Panc1 (cell line): ENCODE data around the gene CHIA. TPM values are rescaled to one million over a fixed set of nuclear protein-coding genes. Genes with fewer than 3 reads are reported as not detected.

Experiments
- ATAC-seq: fragments of 200-7000 bp; cut with Tn5 transposase; 2 replicates; pipeline ENCODE4 v1.9.1; 2020; ENCODE audit warnings: mild to moderate bottlenecking, moderate library complexity
- BruUV-seq: library from RNA; stranded (reverse); fragments of 400-500 nt; replicated peaks from 2 replicates; lab custom pipeline; 2021; lab: Mats Ljungman, UMichigan
- CTCF ChIA-PET: fragments of 300-600 bp; sonication (Branson Sonifier 250); formaldehyde crosslinking; loops from one replicate; lab custom pipeline; 2022; ENCODE audit warnings: antibody characterized with exemption; lab: Charles Lee
- POLR2A ChIA-PET: fragments of 300-600 bp; sonication (Branson Sonifier 250); formaldehyde crosslinking; loops from one replicate; lab custom pipeline; 2022; ENCODE audit warnings: antibody characterized with exemption; lab: Charles Lee
- DNase-seq: peaks from one replicate; pipeline ENCODE4 v3.0.0-alpha.2; 2010; ENCODE audit warnings: low read depth, low spot score
- H3K27ac ChIP-seq: 2 replicates; pipeline ENCODE4 v1.5.1; 2011; ENCODE audit warnings: mild to moderate bottlenecking, low read length, inconsistent platforms
- H3K27me3 ChIP-seq: fragments of 200-500 bp; sonication (Bioruptor generic); 2 replicates; pipeline ENCODE4 v1.6.0; 2014; ENCODE audit warnings: low read length, inconsistent platforms; ENCODE audit not compliant: control insufficient read depth, insufficient read depth
- H3K36me3 ChIP-seq: fragments of 200-500 bp; sonication (Bioruptor generic); 2 replicates; pipeline ENCODE4 v1.5.1; 2014; ENCODE audit warnings: inconsistent platforms, mild to moderate bottlenecking, low read length, moderate library complexity; ENCODE audit not compliant: control insufficient read depth, insufficient read depth
- H3K4me1 ChIP-seq: 2 replicates; pipeline ENCODE4 v1.5.1; 2011; ENCODE audit warnings: inconsistent platforms, mild to moderate bottlenecking, low read length, moderate library complexity; ENCODE audit not compliant: control insufficient read depth, insufficient read depth
- H3K4me3 ChIP-seq, 2 experiments: 2 replicates each; pipeline ENCODE4 v1.5.1; 2011 to 2012; ENCODE audit warnings: low read depth in 2 of 2, low read length in 2 of 2, mild to moderate bottlenecking in 2 of 2, inconsistent platforms in 1 of 2, moderate library complexity in 1 of 2
- H3K9me3 ChIP-seq: fragments of 200-500 bp; sonication (Bioruptor generic); 2 replicates; pipeline ENCODE4 v1.5.1; 2014; ENCODE audit warnings: low read depth, mild to moderate bottlenecking, inconsistent platforms, low read length, moderate library complexity; ENCODE audit not compliant: control insufficient read depth, insufficient read depth
- POLR2AphosphoS5 ChIP-seq: IDR thresholded peaks from 2 replicates; pipeline ENCODE4 v1.6.1; 2012; ENCODE audit warnings: mild to moderate bottlenecking, low read depth, low read length, moderate library complexity
- SIN3A ChIP-seq: IDR thresholded peaks from 2 replicates; pipeline ENCODE4 v1.6.1; 2012; ENCODE audit warnings: low read depth, mild to moderate bottlenecking, low read length, moderate library complexity, borderline replicate concordance; ENCODE audit not compliant: insufficient read depth
- TCF7L2 ChIP-seq: IDR thresholded peaks from 2 replicates; pipeline ENCODE4 v1.6.1; 2011; ENCODE audit warnings: mild to moderate bottlenecking, low read depth, low read length, inconsistent platforms
- in situ Hi-C: cut with HindIII; loops from 2 replicates; pipeline ENCODE4 v1.10.0; 2016; ENCODE audit warnings: low sequenced_read_pairs, low pct_unique_long_range_greater_than_20kb
- intact Hi-C: fragments of 100-400 bp; cut with micrococcal nuclease; formaldehyde crosslinking; loops from one replicate; pipeline ENCODE4 v1.10.0; 2022; ENCODE audit not compliant: unreplicated experiment
- total RNA-seq: library from RNA; stranded (reverse); gene quantifications from one replicate; pipeline ENCODE4 v1.2.1, GENCODE V29; 2021; ENCODE audit not compliant: unreplicated experiment
- TF ChIP-seq, protein P1 (sequence below): fragments of 450-650 bp; IDR thresholded peaks from 2 replicates; pipeline ENCODE4 v1.5.1; 2017; ENCODE audit warnings: mild to moderate bottlenecking
- TF ChIP-seq, protein P2 (sequence below), 2 experiments: IDR thresholded peaks; 2 replicates each; pipeline ENCODE4 v1.6.1; 2011 to 2012; ENCODE audit warnings: low read depth in 2 of 2, control low read depth in 1 of 2, low read length in 1 of 2, mild to moderate bottlenecking in 1 of 2, moderate library complexity in 1 of 2; ENCODE audit not compliant: insufficient read depth in 1 of 2

Gene CHIA
- total RNA-seq, 1 experiment from 2014 or later, result not detected

- TF ChIP-seq, protein P1, sequence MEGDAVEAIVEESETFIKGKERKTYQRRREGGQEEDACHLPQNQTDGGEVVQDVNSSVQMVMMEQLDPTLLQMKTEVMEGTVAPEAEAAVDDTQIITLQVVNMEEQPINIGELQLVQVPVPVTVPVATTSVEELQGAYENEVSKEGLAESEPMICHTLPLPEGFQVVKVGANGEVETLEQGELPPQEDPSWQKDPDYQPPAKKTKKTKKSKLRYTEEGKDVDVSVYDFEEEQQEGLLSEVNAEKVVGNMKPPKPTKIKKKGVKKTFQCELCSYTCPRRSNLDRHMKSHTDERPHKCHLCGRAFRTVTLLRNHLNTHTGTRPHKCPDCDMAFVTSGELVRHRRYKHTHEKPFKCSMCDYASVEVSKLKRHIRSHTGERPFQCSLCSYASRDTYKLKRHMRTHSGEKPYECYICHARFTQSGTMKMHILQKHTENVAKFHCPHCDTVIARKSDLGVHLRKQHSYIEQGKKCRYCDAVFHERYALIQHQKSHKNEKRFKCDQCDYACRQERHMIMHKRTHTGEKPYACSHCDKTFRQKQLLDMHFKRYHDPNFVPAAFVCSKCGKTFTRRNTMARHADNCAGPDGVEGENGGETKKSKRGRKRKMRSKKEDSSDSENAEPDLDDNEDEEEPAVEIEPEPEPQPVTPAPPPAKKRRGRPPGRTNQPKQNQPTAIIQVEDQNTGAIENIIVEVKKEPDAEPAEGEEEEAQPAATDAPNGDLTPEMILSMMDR, result no peak
- TF ChIP-seq SIN3A (no peak), TCF7L2 (no peak), POLR2AphosphoS5 (no peak)
- TF ChIP-seq, protein P2, sequence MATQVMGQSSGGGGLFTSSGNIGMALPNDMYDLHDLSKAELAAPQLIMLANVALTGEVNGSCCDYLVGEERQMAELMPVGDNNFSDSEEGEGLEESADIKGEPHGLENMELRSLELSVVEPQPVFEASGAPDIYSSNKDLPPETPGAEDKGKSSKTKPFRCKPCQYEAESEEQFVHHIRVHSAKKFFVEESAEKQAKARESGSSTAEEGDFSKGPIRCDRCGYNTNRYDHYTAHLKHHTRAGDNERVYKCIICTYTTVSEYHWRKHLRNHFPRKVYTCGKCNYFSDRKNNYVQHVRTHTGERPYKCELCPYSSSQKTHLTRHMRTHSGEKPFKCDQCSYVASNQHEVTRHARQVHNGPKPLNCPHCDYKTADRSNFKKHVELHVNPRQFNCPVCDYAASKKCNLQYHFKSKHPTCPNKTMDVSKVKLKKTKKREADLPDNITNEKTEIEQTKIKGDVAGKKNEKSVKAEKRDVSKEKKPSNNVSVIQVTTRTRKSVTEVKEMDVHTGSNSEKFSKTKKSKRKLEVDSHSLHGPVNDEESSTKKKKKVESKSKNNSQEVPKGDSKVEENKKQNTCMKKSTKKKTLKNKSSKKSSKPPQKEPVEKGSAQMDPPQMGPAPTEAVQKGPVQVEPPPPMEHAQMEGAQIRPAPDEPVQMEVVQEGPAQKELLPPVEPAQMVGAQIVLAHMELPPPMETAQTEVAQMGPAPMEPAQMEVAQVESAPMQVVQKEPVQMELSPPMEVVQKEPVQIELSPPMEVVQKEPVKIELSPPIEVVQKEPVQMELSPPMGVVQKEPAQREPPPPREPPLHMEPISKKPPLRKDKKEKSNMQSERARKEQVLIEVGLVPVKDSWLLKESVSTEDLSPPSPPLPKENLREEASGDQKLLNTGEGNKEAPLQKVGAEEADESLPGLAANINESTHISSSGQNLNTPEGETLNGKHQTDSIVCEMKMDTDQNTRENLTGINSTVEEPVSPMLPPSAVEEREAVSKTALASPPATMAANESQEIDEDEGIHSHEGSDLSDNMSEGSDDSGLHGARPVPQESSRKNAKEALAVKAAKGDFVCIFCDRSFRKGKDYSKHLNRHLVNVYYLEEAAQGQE (IDR thresholded peaks at IDR 0.05; ENCODE audit: insufficient read depth in 1 of 2, low read depth in 2 of 2, low read length in 1 of 2), result no peak
- CTCF ChIA-PET, result no interaction called here
- Histone ChIP-seq H3K9me3 (no peaks in the 10 kb centered on the region), H3K4me1 (no peaks in the 10 kb centered on the region), H3K4me3 (no peak overlapping the region), H3K36me3 (no peaks in the 10 kb centered on the region), H3K27ac (no peak overlapping the region), H3K27me3 (no peaks in the 10 kb centered on the region)
- POLR2A ChIA-PET, result no interaction called here
- DNase-seq, result no peak
- intact Hi-C loops, result no loop called here
- ATAC-seq, result no peak
- in situ Hi-C loops, result no loop called here
- BruUV-seq, result no TSS peak
Measured at GRCh38 chr1:111270771-111271463, 19.7 kb upstream of the CHIA start.

- Histone ChIP-seq H3K9me3 (peaks cover under 1% of the 10 kb centered on the region; the same call in 1 of the 2 replicates), H3K27me3 (no peaks in the 10 kb centered on the region), H3K27ac (no peak overlapping the region), H3K4me3 (no peak overlapping the region), H3K36me3 (no peaks in the 10 kb centered on the region), H3K4me1 (no peaks in the 10 kb centered on the region)
- ATAC-seq, result no peak
- intact Hi-C loops (no loop called here), in situ Hi-C loops (no loop called here)
- ChIA-PET POLR2A (no interaction called here), CTCF (no interaction called here)
- no TSS peak for BruUV-seq
- no peak for DNase-seq
- TF ChIP-seq, protein P2 (IDR thresholded peaks at IDR 0.05; ENCODE audit: insufficient read depth in 1 of 2, low read depth in 2 of 2, low read length in 1 of 2), result no peak
- TF ChIP-seq, protein P1, result no peak
- TF ChIP-seq POLR2AphosphoS5, result no peak
- no peak for TF ChIP-seq TCF7L2
- no peak for TF ChIP-seq SIN3A
Measured at GRCh38 chr1:111271464-111271801, 19.2 kb upstream of the CHIA start.
